D721Med (cell line): ENCODE measurements around the gene CLEC17A.
A peak's percentile ranks its signal among the peaks of the same experiment; 100 is the strongest.
"Not testable (repeated sequence)": the region's sequence is repeated elsewhere in the genome, so short reads cannot be mapped to it uniquely, and the experiment has no call there.

Experiments used
- DNase-seq: peaks from one replicate; pipeline ENCODE4 v3.0.0; 2011; ENCODE audit warnings: low spot score; ENCODE audit not compliant: insufficient read length
- FAIRE-seq: peaks from 2 replicates; lab custom pipeline; 2011; peaks lifted over from hg19 to GRCh38; lab: Jason Lieb, UNC
- CTCF ChIP-seq: IDR thresholded peaks from 2 replicates; pipeline ENCODE4 v1.5.1; 2012; ENCODE audit warnings: mild to moderate bottlenecking, control low read depth; ENCODE audit not compliant: insufficient read depth; ENCODE audit errors: missing control alignments

The CLEC17A gene

DNA sequence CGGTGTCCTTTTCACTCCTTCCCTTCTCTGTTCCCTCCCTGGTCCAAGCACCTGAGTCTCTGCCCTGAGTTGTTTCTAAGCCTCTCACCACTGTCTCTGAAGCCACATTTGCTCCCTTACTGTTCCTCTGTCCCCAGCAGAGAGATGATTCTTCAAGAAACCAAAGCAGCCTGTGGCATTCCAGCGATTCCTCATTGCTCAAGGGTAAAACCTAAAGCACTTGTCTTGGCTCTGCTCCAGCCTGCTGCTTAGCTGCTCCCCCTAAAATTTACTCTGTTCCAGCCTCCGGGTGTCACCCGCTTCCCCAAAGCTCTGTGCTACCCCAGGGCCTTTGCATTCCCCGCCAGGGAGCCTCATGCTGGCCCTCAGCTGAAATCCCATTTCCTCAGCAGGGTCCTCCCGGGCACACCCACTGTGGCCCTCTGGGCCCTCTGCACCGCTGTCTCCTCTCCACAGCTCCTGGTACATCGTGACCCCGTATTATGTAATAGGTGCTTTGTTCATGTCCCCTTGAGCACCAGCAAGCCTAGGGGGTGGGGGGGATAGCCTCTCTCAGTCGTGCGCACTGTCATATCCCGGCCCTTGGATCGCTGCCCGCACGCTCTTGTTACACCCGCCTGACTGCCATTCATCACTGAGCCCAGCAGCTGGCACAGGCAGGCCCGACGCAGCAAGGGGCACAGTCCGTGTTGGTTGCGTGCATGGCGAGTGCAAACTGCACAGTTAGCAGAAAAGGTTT is 37.7 kb upstream of the CLEC17A start:
- DNase-seq (no peak), FAIRE-seq (no peak)
- TF ChIP-seq CTCF = no peak

DNA sequence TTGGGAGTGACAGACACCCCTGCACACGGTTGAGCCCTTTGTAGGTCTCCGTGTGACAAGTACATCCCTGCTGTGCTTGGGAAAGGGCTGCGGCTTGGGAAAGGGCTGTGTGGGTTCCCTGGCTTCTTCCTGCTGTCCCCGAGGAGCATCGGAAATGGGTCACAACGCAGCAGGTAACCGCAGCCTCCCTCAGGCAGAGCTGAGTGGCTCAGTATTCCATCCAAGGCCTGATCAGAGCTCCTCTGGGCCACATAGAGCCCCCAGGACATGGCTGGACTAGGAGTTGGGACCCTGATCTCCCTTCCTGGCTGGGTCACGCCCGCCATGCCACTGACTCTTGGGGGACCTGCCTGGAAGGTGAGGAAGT is 37.2 kb upstream of the CLEC17A start:
- no peak for DNase-seq
- TF ChIP-seq CTCF = no peak
- no peak for FAIRE-seq

DNA sequence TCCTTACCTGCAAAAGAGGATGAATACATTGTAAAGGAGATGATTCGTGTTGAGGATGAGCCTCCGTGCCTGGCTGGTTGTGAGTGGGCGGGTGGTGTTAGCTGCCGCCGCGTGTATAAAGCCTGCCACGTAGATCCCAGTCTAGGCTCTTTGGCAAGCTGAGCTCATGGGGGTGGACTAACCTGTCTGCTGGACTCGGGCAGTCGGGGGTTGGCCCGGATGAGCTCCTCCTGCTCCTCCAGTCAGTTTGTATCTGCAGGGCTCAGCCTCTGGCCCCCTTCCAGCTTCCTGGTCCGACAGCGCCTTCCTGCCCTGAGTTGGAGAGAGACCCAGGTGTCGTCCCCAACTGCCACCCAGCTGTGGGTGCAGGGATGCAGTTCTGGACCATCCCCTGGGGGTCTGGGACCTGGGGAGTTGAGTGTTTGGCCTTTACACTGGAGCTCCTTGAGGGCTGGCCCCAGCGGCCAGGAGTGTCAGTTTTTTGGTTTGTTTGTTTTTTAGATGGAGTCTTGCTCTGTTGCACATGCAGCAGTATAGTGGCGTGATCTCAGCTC is 32.6 kb upstream of the CLEC17A start:
- no peak for TF ChIP-seq CTCF
- DNase-seq = no peak
- no peak for FAIRE-seq

DNA sequence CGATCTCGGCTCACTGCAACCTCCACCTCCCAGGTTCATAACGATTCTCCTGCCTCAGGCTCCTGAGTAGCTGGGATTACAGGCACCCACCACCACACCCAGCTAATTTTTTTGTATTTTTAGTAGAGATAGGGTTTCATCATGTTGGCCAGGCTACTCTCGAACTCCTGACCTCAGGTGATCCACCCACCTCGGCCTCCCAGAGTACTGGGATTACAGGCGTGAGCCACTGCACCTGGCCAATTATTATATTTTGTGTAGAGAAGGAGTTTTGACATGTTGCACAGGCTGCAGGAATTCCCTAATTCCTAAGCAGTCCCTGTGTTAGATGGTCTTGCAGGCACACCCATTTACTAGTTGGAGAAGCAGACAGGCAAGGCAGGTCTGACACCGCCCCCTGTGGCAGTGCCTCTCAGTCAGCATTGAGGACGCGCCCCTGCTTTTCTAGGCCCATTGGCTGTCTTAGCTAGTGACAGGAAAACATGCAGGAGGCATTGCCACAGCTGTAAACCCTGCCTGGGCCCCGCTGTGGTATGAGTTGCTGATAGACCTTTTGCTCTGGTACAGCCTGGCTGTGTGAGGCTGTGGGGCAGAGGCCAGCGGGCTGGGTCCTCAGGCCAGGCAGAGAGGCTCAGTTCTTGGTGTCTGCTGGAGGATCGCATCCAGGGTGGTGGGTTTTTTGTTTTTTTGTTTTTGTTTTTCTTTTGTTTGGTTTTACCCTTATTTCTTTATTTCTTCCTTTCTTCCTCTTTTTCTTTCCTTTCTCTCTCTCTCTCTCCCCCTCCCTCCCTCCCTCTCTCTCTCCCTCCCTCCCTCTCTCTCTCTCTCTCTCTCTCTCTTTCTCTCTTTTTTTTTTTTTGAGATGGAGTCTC is 31.5 kb upstream of the CLEC17A start:
- not testable (repeated sequence) for FAIRE-seq, DNase-seq
- peak; percentile 3 for TF ChIP-seq CTCF

GRCh38 chr19:14552006-14552360 is 30.9 kb upstream of the CLEC17A start:
- FAIRE-seq, DNase-seq: not testable (repeated sequence)

- no peak for TF ChIP-seq CTCF
- FAIRE-seq = no peak
- no peak for DNase-seq
Observed at GRCh38 chr19:14553042-14553938, 29.6 kb upstream of the CLEC17A start.

DNA sequence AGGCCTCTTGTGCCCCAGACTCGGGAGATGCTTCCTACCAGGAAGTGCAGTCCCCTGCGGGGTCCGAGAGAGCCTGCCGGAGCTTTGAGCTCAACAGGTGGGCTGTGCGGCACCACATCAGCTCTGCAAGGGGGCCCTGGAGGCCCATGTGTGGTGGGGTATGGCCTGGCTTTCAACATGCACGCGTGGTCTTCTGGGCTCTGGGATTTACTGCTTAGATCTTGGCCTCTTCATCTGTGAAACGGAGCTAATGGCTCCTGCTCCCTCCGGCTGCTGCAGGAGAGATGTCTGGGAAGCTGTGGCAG is 29.0 kb upstream of the CLEC17A start:
- no peak for FAIRE-seq

More for the DNA sequence above, 29.0 kb upstream of the CLEC17A start:
- TF ChIP-seq CTCF = no peak
- DNase-seq = no peak
